Measurements from ENCODE around the gene CEP162. TPM values are rescaled to one million over a fixed set of nuclear protein-coding genes. Genes with fewer than 3 reads are reported as not detected.

Gene CEP162
- total and polyA plus RNA-seq, 2 of the 8 experiments (the other 6 are each of a cell fraction or from before 2014, with no cell fraction given): 1.3 to 10.6 TPM

DNA sequence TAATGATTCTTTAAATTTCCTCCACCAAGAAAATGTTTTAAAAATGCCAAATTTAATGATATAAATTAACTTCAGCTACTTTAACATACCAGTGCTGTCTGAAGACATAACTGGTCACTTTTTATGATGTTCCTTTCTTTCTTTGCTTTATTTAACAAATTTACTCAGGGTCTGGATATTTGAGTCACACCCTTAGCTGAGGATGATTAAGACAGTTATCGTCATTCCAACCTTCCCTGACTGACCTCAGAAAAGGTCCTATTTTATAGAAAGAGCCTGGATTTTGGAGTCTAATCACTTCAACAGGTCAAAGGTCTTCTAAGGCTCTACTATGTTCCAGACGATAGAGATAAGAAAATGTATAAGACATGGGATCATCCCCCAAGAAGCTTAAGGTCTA, 47.4 kb upstream of the CEP162 start:
- Histone ChIP-seq H3K23me2 (ENCODE audit: low read depth, low read length) (no peaks in the 10 kb centered on the region), H4K5ac (ENCODE audit: insufficient read length, low read depth, low read length) (no peak overlapping the region), H3K18ac (ENCODE audit: extremely low read depth, low read length) (no peak overlapping the region), H3K9me3 (ENCODE audit: insufficient read depth in 2 of 2, low read depth in 1 of 2, low read length in 1 of 2) (no peaks in the 10 kb centered on the region), H2AK5ac (ENCODE audit: low read depth, low read length) (no peak overlapping the region), H3K27ac (ENCODE audit: low read depth, low read length) (no peak overlapping the region), H3K4ac (replicated peaks; ENCODE audit: insufficient read length, low read depth, low read length) (no peak overlapping the region), H4K8ac (ENCODE audit: extremely low read depth, insufficient read depth, low read length) (no peak overlapping the region), H2BK5ac (ENCODE audit: low read depth, low read length) (no peak overlapping the region), H4K91ac (replicated peaks; ENCODE audit: insufficient read length, low read length) (no peak overlapping the region), H3K79me1 (ENCODE audit: low read depth, low read length) (no peaks in the 10 kb centered on the region), H2BK12ac (ENCODE audit: low read depth, low read length) (no peak overlapping the region), H2BK15ac (ENCODE audit: low read length) (no peak overlapping the region), H3K14ac (ENCODE audit: insufficient read length) (no peak overlapping the region), H3K56ac (replicated peaks; ENCODE audit: insufficient read length, low read depth, low read length) (no peak overlapping the region), H3K27me3 (replicated peaks in 1 of 4; ENCODE audit: control insufficient read depth in 3 of 4, extremely low read depth in 1 of 4, insufficient read depth in 3 of 4, low read length in 3 of 4) (no peaks in the 10 kb centered on the region), H4K20me1 (replicated peaks in 1 of 2; ENCODE audit: control insufficient read depth in 1 of 2, insufficient read depth in 2 of 2, low read length in 2 of 2) (no peaks in the 10 kb centered on the region), H3K9ac (replicated peaks in 1 of 4; ENCODE audit: extremely low read depth in 1 of 4, low read depth in 3 of 4, low read length in 3 of 4) (no peak overlapping the region), H3K4me1 (replicated peaks in 1 of 4; ENCODE audit: control insufficient read depth in 3 of 4, insufficient read depth in 4 of 4, low read length in 3 of 4) (peaks cover 0 to 3% (median 0%) of the 10 kb centered on the region in 4 experiments; a peak in 1 of 7 replicates), H3K4me3 (ENCODE audit: extremely low read depth in 1 of 4, insufficient read depth in 2 of 4, low read depth in 3 of 4, low read length in 4 of 4) (no peak overlapping the region), H3K36me3 (ENCODE audit: control insufficient read depth in 2 of 4, insufficient read depth in 4 of 4, low read length in 3 of 4) (no peaks in the 10 kb centered on the region), H3K23ac (ENCODE audit: insufficient read length) (no peak overlapping the region), H3K4me2 (ENCODE audit: insufficient read depth in 1 of 2, low read depth in 2 of 2, low read length in 2 of 2) (no peak overlapping the region), H3K79me2 (ENCODE audit: control insufficient read depth in 1 of 2, insufficient read depth in 2 of 2, low read length in 2 of 2) (no peaks in the 10 kb centered on the region), H2BK120ac (replicated peaks; ENCODE audit: low read depth, low read length) (no peak overlapping the region), H2AFZ (ENCODE audit: low read length) (no peak overlapping the region), H2BK20ac (ENCODE audit: low read length) (no peak overlapping the region)
- DNase-seq (ENCODE audit: low read depth in 1 of 2, low spot score in 2 of 2) (no peak), FAIRE-seq (no peak)
- CTCF ChIA-PET (ENCODE audit: partially characterized antibody): interaction anchor here (0.7 to 2.2 kb wide), 2 partner anchors 10 to 33 kb away, joined by 3 to 8 read pairs; no protein-coding TSS in a partner anchor
- 97% methylated on average over 2 of the region's 2 CpGs; no CpG with 5 or more reads in 1 of the 2 experiments for WGBS, 2 experiments (ENCODE audit: extremely low coverage in 1 of 2, insufficient coverage in 1 of 2, insufficient read length in 1 of 2, insufficient replicate concordance in 2 of 2, low coverage in 1 of 2, low lambda C conversion rate in 2 of 2, missing lambda C conversion rate in 1 of 2)
- TF ChIP-seq KDM4A (IDR thresholded peaks at IDR 0.05; ENCODE audit: low read depth, low read length, severe bottlenecking) (no peak), CHD2 (IDR thresholded peaks at IDR 0.05; ENCODE audit: low read length) (no peak), TAF1 (IDR thresholded peaks at IDR 0.05; ENCODE audit: low read depth, low read length) (no peak)
- POLR2A ChIA-PET (ENCODE audit: partially characterized antibody): no interaction called here

Measured in H1 (cell line).